Muscle layer of colon (tissue), 2 donors: ENCODE results near the gene NAGLU.
A peak's percentile ranks its signal among the peaks of the same experiment; 100 is the strongest.

Experiments used
- H3K27ac ChIP-seq: one replicate; pipeline ENCODE4 v1.7.0; 2013; ENCODE audit warnings: low read depth, mild to moderate bottlenecking, low read length, moderate library complexity
- H3K27me3 ChIP-seq, 2 donors: one replicate each; pipeline ENCODE4 v1.7.0; 2013; ENCODE audit warnings: low read length in 2 of 2, mild to moderate bottlenecking in 2 of 2; ENCODE audit not compliant: insufficient read depth in 2 of 2, control insufficient read depth in 1 of 2
- H3K36me3 ChIP-seq: one replicate; pipeline ENCODE4 v1.7.0; 2013; ENCODE audit warnings: mild to moderate bottlenecking, low read length; ENCODE audit not compliant: insufficient read depth
- H3K4me1 ChIP-seq: one replicate; pipeline ENCODE4 v1.7.0; 2013; ENCODE audit warnings: mild to moderate bottlenecking, low read length; ENCODE audit not compliant: insufficient read depth
- H3K4me3 ChIP-seq, 2 donors: one replicate each; pipeline ENCODE4 v1.7.0; 2013; ENCODE audit warnings: low read length in 2 of 2, low read depth in 1 of 2, mild to moderate bottlenecking in 1 of 2, moderate library complexity in 1 of 2
- H3K9ac ChIP-seq: one replicate; pipeline ENCODE4 v1.7.0; 2013; ENCODE audit warnings: low read length
- H3K9me3 ChIP-seq: one replicate; pipeline ENCODE4 v1.7.0; 2013; ENCODE audit warnings: mild to moderate bottlenecking, low read length
- donor health status: abdominal sarcoma.
- donor health status: Adenocarcinoma of cecum.

The NAGLU gene

GRCh38 chr17:42568341-42569111, 32.5 kb downstream of the NAGLU start:
- Histone ChIP-seq H3K9ac (no peak overlapping the region), H3K9me3 (no peaks in the 10 kb centered on the region), H3K4me3 (no peak overlapping the region), H3K4me1 (peaks cover 30% of the 10 kb centered on the region), H3K27me3 (no peaks in the 10 kb centered on the region), H3K36me3 (peaks cover 75% of the 10 kb centered on the region), H3K27ac (no peak overlapping the region)

- no peak overlapping the region for H3K4me3 ChIP-seq
- peaks cover 70% of the 10 kb centered on the region for H3K36me3 ChIP-seq
- no peak overlapping the region for H3K27ac ChIP-seq
- H3K9me3 ChIP-seq, result no peaks in the 10 kb centered on the region
- H3K9ac ChIP-seq, result no peak overlapping the region
- H3K4me1 ChIP-seq, result peaks cover 13% of the 10 kb centered on the region
- no peaks in the 10 kb centered on the region for H3K27me3 ChIP-seq
Observed at GRCh38 chr17:42571435-42572225, 35.6 kb downstream of the NAGLU start.

- Histone ChIP-seq H3K27me3 (no peaks in the 10 kb centered on the region), H3K9ac (no peak overlapping the region), H3K9me3 (no peaks in the 10 kb centered on the region), H3K36me3 (peaks cover 70% of the 10 kb centered on the region), H3K4me3 (no peak overlapping the region), H3K27ac (no peak overlapping the region), H3K4me1 (peaks cover 14% of the 10 kb centered on the region)
Observed at GRCh38 chr17:42573095-42573494, 37.1 kb downstream of the NAGLU start.

- no peak overlapping the region for H3K9ac ChIP-seq
- no peak overlapping the region for H3K4me3 ChIP-seq
- peaks cover 58% of the 10 kb centered on the region for H3K36me3 ChIP-seq
- H3K4me1 ChIP-seq, result peaks cover 12% of the 10 kb centered on the region
- no peaks in the 10 kb centered on the region for H3K27me3 ChIP-seq
- H3K9me3 ChIP-seq, result no peaks in the 10 kb centered on the region
- H3K27ac ChIP-seq, result no peak overlapping the region
Observed at GRCh38 chr17:42574463-42574862, 38.4 kb downstream of the NAGLU start.

- Histone ChIP-seq H3K4me3 (peak overlapping the region; percentile 58 to 91), H3K4me1 (peaks cover 12% of the 10 kb centered on the region), H3K27ac (peak overlapping the region; percentile 96), H3K9me3 (no peaks in the 10 kb centered on the region), H3K27me3 (no peaks in the 10 kb centered on the region), H3K9ac (peak overlapping the region; percentile 7), H3K36me3 (peaks cover 52% of the 10 kb centered on the region)
Observed at GRCh38 chr17:42577140-42577531, 41.1 kb downstream of the NAGLU start.

GRCh38 chr17:42577532-42578281, 41.7 kb downstream of the NAGLU start, which contains the start of gene PSMC3IP:
PSMC3IP (minus strand) TSS chr17:42577729; CDS start chr17:42577686, 43 bp downstream.
- H3K36me3 ChIP-seq, result peaks cover 52% of the 10 kb centered on the region
- H3K9ac ChIP-seq, result peak within 1 kb of the TSS; percentile 37
- no peaks in the 10 kb centered on the region for H3K27me3 ChIP-seq
- no peaks in the 10 kb centered on the region for H3K9me3 ChIP-seq
- peak within 1 kb of the TSS; percentile 96 for H3K27ac ChIP-seq
- H3K4me3 ChIP-seq, result peak within 1 kb of the TSS; percentile 82 to 91
- peaks cover 12% of the 10 kb centered on the region for H3K4me1 ChIP-seq

- peaks cover 12% of the 10 kb centered on the region for H3K4me1 ChIP-seq
- peak overlapping the region; percentile 96 for H3K27ac ChIP-seq
- peak overlapping the region; percentile 37 for H3K9ac ChIP-seq
- no peaks in the 10 kb centered on the region for H3K27me3 ChIP-seq
- H3K9me3 ChIP-seq, result no peaks in the 10 kb centered on the region
- peak overlapping the region; percentile 82 to 91 for H3K4me3 ChIP-seq
- peaks cover 52% of the 10 kb centered on the region for H3K36me3 ChIP-seq
Observed at GRCh38 chr17:42578282-42578869, 42.3 kb downstream of the NAGLU start.

- H3K27ac ChIP-seq, result no peak overlapping the region
- H3K27me3 ChIP-seq, result no peaks in the 10 kb centered on the region
- peaks cover 13% of the 10 kb centered on the region for H3K4me1 ChIP-seq
- peaks cover 52% of the 10 kb centered on the region for H3K36me3 ChIP-seq
- no peak overlapping the region for H3K9ac ChIP-seq
- no peak overlapping the region for H3K4me3 ChIP-seq
- no peaks in the 10 kb centered on the region for H3K9me3 ChIP-seq
Observed at GRCh38 chr17:42579794-42580551, 43.9 kb downstream of the NAGLU start.

GRCh38 chr17:42581744-42582270, 45.8 kb downstream of the NAGLU start:
- H3K27me3 ChIP-seq, result no peaks in the 10 kb centered on the region
- no peaks in the 10 kb centered on the region for H3K9me3 ChIP-seq
- H3K27ac ChIP-seq, result no peak overlapping the region
- H3K36me3 ChIP-seq, result peaks cover 65% of the 10 kb centered on the region
- peaks cover 17% of the 10 kb centered on the region for H3K4me1 ChIP-seq
- H3K9ac ChIP-seq, result no peak overlapping the region
- no peak overlapping the region for H3K4me3 ChIP-seq

GRCh38 chr17:42584880-42585279, 48.8 kb downstream of the NAGLU start:
- no peak overlapping the region for H3K27ac ChIP-seq
- H3K9me3 ChIP-seq, result no peaks in the 10 kb centered on the region
- H3K4me3 ChIP-seq, result no peak overlapping the region
- peaks cover 91% of the 10 kb centered on the region for H3K36me3 ChIP-seq
- no peaks in the 10 kb centered on the region for H3K27me3 ChIP-seq
- H3K4me1 ChIP-seq, result peaks cover 7% of the 10 kb centered on the region
- no peak overlapping the region for H3K9ac ChIP-seq
